HG03039 (cell line): Measurements from ENCODE around the gene HPSE.
"Not testable (repeated sequence)": the region's sequence is repeated elsewhere in the genome, so short reads cannot be mapped to it uniquely, and the experiment has no call there.

Experiments
- ATAC-seq: cut with Tn5 transposase; IDR thresholded peaks from one replicate; pipeline ENCODE4 v1.9.1; 2021; ENCODE audit warnings: mild to moderate bottlenecking, moderate library complexity; ENCODE audit not compliant: unreplicated experiment

HPSE gene

DNA sequence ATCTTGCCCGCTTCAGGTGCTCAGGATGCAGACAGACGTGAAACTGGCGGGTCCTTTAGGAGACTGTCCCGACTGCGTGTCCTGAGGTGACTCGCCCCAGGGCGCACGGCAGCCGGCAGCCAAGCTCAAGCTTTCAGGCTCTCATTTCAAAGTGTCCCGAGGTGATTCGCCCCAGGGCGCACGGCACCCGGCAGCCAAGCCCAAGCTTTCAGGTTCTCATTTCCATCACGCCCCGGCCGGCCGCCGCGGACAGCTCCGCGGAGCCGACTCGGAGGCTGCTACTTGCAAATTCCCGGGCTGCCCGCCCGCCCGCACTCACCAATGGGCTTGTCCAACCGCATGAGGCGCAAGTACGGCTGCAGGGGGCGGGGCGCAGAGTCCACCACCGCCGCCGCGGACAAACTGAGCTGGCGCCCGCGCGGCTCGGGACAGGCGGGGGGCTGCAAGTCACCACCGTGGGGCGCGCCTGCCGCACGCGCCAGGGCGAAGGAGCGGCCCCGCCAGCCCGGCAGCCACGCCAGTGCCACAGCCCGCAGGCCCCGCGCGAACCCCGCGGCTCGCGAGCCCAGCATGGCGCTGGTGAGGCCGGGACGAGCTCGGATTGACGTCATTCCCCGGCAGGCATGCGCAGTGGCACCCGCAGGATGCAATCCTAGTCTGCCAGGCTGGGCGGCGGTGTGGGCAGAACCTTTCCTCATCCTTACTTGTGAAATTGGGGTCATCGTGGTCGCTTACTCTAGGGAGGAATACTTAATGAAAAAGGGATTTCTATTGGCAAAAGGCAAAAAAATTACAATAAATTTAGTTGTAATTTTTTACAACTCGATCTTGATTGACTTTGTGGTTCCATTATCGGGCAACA lies 50.2 kb downstream of the HPSE start, which contains the start of gene COQ2:
TSS of gene COQ2 (minus strand) at position 606 of the 862 bp plus-strand sequence. CDS start at position 572, 34 bp downstream.
- ATAC-seq, result peak; percentile 89

DNA sequence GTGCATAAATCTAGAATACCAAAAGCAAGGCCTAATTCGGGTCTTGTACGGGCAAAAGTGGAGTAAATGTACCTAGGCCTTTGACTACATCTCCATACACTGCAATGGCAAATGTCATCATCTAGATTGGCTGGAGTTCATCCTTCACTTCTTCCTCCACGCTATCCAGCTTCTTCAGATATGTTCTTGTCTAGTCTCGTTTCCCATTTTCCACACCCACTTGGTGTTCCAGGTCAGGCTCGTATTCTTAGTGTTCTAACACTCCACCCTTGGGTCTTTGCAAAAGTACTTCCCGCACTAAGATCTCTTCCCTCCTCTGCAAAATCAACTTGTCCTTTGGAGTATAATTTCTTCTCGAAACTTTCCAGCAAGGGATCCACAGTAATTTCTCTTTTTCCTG lies 51.5 kb downstream of the HPSE start:
- ATAC-seq, result no peak

DNA sequence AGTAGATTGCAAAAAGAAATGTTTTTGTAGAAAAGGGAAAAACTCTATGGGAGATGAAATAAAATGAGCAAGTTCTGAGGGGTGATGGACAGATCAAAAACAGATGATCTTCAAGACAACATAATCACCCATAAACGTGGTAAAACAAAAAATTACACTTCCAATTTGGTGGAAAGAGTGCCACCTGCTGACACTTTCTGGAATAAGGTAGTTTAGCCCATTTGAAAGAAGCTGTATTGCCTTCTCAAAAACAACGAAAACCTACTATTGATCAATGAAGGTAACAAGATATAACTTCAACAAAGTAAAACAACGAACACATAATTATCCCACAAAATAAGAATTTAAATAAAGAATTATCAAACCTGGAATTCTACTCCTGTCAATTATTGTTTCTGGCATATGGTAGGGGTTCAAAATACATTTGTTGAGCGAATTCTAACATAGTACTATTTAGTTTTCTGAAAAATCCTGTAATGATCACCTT lies 52.6 kb downstream of the HPSE start:
- no peak for ATAC-seq

DNA sequence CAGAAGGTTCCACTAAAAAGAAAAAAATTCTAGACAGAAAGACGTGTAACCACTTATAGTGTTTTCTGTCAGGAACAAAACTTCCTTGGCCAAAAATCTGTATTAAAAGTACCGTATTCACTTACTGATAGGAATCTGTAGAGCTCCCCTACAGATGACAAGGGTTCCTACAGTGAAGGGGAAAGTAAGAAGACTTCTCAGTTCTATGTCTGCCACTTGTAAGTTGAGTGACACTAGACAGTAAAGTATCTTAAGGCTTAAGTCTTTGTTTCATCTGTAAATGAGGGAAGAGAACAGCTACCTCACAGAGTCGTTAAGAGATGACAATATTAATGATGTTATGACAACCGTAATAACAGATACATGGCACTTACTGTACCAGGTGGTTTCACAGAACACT lies 53.3 kb downstream of the HPSE start:
- ATAC-seq, result no peak

DNA sequence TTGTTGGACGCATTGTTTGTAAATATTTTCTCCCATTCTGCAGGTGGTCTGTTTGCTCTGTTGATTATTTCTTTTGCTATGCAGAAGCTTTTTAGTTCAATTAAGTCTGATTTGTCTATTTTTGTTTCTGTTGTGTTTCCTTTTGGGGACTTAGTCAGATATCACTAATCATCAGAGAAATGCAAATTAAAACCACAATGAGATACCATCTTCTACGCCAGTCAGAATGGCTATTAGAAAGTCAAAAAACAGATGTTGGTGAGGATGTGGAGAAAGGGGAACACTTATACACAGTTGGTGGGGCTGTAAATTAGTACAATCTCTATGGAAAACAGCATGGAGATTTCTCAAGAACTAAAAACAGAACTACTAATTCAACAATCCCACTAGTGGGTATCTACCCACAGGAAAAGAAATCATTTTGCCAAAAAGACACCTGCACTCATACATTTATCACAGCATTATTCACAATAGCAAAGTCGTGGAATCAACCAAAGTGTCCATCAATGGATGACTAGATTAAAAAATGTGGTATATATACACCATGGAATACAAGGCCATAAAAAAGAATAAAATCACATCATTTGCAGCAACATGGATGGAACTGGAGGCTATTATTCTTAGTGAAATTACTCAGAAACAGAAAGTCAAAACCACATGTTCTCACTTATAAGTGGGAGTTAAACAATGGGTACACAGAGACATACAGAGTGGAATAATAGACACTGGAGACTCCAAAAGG lies 58.2 kb downstream of the HPSE start:
- ATAC-seq, result peak; percentile 63

DNA sequence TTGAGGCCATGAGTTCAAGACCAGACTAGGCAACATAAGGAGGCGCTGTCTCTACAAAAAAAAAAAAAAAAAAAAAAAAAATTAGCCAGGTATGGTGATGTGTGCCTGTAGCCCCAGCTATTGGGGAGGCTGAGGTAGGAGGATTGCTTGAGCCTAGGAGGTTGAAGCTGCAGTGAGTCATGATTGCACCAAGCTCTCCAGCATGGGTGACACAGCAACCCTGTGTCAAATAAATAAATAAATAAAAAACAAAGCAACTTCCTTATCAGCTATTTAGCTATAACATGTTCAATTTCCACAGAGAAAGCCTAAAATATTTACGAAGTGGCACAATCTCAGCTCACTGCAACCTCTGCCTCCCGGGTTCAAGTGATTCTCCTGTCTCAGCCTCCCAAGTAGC lies 60.7 kb downstream of the HPSE start:
- not testable (repeated sequence) for ATAC-seq

DNA sequence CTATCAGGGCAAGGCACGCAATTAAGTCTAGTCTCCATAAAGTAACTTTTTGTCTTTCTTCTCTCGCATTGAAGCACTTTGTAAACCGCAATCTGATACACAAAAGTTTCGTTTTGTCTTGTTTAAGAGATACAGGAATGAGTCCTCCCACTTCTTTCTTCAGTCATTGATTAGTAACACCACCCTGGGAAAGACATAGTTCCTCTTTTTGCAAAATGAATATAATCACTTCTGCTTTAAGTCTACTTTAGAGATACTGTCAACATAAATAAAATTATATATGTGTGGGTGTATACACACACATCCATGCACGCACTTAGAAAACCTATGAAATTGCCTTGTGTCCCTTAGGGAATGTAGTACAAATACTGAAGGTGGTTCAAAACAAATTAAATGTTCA lies 61.7 kb downstream of the HPSE start:
- ATAC-seq, result peak; percentile 79

DNA sequence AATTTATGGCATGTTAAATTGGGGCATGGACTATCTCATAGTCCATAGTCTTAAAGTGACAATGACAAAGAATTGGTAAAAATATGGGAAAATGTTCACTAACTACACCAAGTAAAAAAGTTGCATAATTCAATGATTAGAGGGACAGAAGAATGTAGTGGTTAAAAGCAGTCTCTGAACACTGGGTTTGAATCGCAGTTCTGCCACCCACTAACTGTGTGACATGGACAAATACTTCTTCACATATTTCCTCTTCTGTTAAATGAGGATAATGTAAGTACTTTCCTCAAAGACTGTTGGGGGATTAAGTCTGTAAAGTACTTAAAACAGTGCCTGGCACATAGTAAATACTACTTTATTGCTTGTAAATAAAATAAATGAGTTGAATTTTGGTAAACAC lies 65.4 kb downstream of the HPSE start:
- ATAC-seq, result no peak

DNA sequence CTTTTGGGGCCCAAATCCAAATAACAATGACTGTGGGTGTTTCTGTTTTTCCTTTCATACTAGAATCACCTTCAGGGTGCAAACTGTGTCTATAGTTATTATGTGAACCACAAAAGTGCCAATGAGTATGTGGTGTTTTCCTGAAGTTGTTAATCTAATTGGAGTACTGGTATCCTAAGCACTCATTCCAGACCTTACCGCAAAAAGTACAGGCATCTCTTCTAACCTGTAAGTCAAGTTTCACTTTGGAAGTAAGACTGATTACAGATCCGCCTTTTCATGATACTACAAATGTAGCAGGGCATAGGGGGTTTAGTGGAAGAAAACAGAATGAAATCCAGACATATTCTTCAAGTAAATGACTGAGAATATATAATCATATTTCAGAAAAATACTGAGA lies 66.2 kb downstream of the HPSE start:
- ATAC-seq, result no peak

DNA sequence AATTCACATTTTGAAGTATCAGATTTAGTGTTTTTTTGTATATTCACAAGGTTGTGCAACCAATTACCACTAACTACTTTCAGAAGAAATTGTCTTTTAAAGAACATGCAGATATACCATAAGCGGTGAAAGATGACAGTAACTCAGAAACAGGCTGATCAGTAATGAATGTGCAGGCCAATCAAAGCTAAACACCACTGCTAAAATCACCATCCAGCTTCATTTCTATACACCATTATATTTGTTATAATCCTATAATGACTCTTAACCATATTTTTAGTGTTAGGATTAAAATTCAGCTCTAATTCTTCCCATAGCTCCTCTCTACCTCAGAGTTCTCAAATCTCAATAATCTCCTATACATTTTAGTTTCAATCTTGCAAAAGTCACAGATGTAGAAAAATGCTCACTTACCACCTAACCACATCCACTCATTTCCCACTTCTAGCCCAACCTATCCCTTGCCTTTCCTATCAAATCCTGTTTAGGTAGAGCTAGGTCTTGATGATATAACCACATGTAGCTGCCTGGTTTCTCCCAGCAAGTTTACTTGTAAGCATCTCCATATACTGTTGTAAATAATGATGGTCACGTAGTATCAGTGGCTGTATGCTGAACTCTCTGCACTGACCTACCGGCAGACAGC lies 66.7 kb downstream of the HPSE start:
- no peak for ATAC-seq

DNA sequence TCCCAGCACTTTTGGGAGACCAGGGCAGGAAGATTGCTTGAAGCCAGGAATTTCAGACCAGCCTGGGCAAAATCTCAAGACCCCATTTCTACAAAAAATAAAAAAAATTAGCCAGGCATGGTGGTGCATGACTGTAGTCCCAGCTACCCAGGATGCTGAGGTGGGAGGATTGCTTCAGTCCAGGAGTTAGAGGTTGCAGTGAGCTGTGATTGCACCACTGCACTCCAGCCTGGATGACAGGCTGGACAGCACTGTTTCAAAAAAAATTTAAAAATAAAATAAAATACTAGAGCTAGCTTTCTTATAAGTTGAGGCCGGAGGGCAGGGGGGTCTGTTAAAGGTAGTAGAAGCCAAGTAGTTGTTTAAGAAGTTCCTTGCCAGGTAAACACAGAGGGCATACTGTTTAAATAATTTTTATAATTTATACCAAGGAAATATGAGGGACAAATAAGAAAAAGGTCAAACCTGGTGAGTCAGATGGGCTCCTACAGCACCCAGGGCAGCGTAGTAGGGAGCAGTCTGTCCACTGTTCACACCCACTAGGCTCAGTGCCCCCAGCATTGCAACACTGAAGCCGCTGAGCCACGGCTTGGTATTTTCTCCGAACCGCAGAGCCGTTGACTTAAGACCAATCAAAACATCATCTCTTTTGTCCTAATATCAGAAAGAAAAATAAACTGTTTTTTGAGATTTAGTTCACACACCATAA lies 67.4 kb downstream of the HPSE start:
- no peak for ATAC-seq

DNA sequence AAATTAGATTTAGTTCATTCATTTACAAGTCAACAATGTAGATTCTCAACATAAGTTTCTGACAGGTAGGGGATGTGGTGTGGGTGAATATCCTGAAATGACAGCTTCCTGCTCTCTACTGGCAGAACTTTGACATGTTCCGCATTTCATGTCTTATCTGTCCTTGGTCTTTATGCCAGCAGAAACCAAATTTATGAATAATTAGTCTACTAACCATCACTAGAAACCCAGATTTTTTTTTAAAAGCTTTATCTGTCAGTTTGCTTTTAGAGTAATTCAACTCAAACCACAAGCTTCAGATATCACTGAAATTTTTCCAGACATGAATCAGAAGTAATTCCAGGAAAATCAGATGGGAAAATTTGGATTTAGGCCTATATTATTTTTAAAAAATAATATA lies 68.0 kb downstream of the HPSE start:
- no peak for ATAC-seq

DNA sequence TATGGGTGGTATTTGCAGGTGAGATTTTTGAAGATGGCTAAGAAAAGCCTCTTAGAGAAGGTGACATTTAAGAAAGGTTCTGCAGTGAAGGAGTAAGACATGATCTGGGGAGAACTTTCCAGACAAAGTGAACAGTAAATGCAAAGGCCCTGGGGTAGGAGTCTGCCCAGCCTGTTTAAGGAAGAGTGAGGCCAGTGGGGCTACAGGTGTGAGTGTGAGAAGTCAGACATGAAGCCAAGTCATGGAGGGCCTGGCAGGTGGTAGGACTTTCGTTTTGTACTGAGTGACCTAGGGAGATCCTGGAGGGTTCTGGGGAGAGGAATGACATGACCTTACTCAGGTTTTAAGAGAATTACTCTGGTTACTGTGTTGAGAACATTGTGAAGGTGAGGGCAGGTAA lies 71.5 kb downstream of the HPSE start:
- ATAC-seq, result no peak

DNA sequence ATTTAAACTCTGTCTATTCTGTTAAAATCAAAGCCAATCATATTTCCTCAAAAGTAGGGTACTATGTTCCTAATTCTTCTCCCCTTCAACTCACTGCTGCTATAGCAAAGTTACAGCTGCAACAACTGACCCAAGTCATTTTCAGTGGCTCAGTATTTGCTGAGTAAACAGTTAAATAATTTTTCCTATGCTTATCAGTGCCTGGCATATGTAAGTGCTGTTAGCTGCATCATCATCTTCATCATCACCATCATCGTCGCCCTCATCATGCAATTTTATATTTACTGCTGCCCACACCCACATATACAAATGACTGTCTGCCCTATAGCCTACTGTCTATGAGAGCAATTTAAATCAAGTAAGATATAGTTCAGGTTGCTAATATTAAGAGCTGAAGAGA lies 72.0 kb downstream of the HPSE start:
- no peak for ATAC-seq

DNA sequence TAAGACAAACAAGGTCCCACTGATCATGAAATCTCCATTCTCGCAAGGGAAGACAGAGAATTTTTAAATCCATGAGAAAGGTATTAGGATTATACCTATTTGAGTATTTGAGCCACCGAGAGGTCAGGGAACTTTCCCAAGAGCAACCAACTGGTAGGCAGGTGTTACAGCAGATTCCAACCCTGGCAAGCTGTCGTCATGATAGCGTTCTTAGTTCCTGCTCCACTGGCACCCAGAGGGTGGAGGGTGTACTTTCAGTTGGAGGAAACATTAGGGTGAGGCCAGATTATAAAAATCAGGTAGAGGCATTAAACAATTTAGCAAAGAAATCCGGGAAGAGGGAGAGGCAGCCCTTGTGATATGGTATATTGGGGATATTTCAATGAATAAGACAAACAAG lies 73.3 kb downstream of the HPSE start:
- no peak for ATAC-seq

DNA sequence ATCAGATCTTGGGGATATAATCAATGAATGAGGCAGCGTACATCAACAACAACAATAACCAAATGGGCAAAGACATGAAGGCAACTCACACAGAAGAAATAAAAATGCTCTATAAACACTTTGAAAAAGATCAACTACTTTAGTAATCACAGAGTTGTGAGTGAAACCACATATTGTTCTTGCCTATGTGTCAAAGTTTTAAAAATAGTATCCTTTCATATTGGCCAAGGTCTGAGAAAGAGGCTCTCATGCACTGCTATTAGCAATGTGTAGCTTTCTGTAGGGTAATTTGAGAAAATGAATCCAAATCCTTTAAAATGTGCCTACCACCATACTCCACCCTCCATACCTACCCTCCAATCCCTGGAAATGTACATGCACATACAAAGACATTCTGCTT lies 75.1 kb downstream of the HPSE start:
- no peak for ATAC-seq

DNA sequence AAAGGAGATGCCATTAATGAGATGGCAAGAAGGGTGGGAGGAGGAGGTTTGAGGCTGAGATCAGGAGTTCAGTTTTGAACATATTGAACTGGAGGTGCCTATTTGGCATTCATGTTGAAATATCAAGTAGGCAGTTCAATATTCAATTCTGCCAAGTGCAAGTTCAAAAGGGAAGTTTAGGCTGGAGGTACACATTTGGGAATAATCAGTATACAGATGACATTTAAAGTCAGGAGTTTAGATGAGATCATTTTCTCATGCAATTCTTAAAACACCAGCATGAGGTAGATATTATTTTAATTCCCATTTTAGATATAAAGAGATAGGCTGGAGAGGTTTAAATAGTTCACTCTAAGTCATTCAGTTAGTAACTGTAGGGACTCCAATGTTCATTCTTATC lies 76.2 kb downstream of the HPSE start:
- ATAC-seq, result no peak

DNA sequence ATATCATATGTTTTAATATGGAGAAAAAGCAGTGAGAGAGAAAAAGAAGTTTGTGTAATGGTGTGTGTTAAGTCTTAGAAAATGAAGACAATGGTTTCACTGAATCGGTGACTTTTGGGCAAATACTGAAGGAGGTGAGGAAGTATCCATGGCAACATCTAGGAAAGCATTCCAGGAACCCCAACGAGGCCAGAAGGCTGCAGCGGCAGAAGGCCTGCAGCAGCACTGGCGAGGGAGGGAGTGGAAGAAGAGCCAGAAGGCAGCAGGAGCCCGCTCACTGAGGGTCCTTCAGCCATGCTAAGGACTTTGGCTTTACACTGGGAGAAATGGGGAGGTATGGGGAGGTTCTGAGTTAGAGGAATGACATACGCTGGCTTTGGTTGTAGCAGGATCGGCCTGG lies 76.8 kb downstream of the HPSE start:
- ATAC-seq, result no peak

DNA sequence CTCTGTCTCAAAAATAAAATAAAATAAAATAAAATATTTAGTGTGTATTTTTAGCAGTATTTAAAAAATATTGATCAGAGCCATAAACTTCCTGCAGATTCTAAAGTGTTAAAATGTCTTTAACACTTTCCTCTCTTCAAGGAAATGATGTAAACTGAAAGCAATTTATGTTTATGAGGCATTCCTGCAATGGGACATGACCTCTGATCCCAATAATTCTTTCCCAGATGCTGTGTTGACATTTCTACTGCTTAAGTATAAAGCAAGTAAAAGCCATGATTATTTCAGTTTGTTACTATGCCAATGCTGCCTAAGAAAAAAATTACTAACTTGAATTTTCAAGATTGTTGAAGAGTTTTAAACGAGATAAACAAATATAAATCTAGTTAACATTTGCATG lies 79.1 kb downstream of the HPSE start:
- no peak for ATAC-seq

DNA sequence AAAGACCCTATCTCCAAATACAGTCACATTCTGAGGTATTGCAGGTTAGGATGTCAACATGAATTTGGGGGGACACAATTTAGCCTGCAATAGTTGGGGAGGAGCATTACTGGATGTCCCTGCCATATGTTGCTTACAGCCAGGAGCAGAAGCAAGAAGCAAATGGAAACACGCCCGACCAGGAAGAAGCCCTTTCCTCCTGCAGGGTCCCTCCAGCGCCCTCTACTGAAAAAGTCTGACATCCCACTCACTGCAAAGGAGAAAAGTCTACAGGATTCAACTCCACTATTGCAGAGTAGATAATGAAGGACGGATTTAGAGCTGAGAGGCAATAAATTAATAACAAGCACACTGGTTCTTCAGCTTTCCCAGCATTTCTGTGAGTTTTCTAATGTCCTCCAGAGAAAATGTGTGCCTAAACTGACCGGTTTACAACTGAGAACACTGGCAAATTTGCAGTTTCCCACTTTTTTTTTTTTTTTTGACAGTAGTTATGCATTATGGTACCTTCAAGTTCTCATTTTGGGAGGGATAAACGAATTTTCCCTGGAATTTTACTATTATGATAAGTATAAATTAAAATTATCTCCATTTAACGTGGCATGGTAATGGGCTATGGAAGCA lies 81.8 kb downstream of the HPSE start:
- ATAC-seq, result peak; percentile 56

DNA sequence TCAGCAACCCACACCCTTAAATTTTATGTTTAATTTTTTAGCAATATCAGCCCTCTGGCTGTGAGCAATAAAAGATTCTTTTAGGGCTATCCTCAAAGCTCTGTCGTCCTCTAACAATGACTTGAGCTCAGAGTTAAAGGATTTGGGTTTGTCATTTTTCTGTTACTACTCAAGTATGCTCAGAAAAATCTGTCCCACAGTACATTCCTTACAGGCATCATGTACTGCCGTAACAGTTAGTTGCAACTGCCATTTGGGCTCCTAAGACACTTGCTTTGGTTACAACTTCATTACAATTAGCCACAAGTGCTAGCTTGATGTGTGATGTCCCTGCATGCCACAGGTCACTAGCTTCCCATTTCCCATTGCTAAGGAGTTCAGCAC lies 83.2 kb downstream of the HPSE start:
- ATAC-seq, result no peak
